Retinal pigment epithelial cell (primary cell): Measurements from ENCODE around the gene DEAF1.
"Not testable (repeated sequence)": the region's sequence is repeated elsewhere in the genome, so short reads cannot be mapped to it uniquely, and the experiment has no call there.

Experiments
- DNase-seq: peaks from one replicate; pipeline ENCODE4 v3.0.0-alpha.2; 2010; ENCODE audit warnings: low read depth
- H3K4me3 ChIP-seq: 2 replicates; pipeline ENCODE4 v1.5.1; 2011; ENCODE audit warnings: mild to moderate bottlenecking, low read length, control low read depth, moderate library complexity
- TF ChIP-seq, protein P1 (sequence below): conservative IDR thresholded peaks from 2 replicates; pipeline ENCODE4 v1.5.1; 2011; ENCODE audit warnings: low read depth, low read length, control low read depth, inconsistent platforms

DEAF1 gene, protein sequence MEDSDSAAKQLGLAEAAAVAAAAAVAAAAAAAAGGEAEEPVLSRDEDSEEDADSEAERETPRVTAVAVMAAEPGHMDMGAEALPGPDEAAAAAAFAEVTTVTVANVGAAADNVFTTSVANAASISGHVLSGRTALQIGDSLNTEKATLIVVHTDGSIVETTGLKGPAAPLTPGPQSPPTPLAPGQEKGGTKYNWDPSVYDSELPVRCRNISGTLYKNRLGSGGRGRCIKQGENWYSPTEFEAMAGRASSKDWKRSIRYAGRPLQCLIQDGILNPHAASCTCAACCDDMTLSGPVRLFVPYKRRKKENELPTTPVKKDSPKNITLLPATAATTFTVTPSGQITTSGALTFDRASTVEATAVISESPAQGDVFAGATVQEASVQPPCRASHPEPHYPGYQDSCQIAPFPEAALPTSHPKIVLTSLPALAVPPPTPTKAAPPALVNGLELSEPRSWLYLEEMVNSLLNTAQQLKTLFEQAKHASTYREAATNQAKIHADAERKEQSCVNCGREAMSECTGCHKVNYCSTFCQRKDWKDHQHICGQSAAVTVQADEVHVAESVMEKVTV

GRCh38 chr11:694563-695287 is at the start of gene DEAF1:
Gene DEAF1, minus strand, starts transcription at chr11:695222. Its CDS starts 175 bp downstream, at chr11:695047.
- TF ChIP-seq, protein P1, sequence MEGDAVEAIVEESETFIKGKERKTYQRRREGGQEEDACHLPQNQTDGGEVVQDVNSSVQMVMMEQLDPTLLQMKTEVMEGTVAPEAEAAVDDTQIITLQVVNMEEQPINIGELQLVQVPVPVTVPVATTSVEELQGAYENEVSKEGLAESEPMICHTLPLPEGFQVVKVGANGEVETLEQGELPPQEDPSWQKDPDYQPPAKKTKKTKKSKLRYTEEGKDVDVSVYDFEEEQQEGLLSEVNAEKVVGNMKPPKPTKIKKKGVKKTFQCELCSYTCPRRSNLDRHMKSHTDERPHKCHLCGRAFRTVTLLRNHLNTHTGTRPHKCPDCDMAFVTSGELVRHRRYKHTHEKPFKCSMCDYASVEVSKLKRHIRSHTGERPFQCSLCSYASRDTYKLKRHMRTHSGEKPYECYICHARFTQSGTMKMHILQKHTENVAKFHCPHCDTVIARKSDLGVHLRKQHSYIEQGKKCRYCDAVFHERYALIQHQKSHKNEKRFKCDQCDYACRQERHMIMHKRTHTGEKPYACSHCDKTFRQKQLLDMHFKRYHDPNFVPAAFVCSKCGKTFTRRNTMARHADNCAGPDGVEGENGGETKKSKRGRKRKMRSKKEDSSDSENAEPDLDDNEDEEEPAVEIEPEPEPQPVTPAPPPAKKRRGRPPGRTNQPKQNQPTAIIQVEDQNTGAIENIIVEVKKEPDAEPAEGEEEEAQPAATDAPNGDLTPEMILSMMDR, result no peak
- peak within 1 kb of the TSS; percentile 73 for H3K4me3 ChIP-seq
- DNase-seq, result peak; percentile 84

DNA sequence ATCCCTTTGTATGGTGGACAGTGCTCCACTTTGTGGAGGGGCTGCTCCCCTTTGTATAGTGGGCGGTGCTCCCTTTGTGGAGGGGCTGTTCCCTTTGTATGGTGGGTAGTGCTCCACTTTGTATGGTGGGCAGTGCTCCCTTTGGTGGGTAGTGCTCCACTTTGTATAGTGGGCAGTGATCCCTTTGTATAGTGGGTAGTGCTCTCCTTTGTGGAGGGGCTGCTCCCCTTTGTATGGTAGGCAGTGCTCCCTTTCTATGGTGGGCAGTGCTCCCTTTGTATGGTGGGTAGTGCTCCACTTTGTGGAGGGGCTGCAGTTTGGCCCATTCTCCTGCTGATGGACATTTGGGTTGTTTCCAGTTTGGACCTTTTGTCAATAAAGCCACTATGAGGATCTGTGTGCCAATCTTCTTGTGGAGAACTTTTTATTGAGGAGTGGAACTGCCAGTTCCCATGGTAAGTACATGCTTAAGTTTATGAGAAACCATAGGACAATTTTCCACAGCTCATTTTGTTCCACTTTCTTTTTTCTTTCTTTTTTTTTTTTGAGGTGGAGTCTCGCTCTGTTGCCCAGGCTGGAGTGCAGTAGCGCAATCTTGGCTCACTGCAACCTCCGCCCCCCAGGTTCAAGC is 47.7 kb upstream of the DEAF1 start:
- TF ChIP-seq, protein P1, result no peak
- H3K4me3 ChIP-seq, result no peak overlapping the region
- no peak for DNase-seq

GRCh38 chr11:742156-742546 is 47.1 kb upstream of the DEAF1 start:
- no peak overlapping the region for H3K4me3 ChIP-seq
- TF ChIP-seq, protein P1, result no peak
- no peak for DNase-seq

- not testable (repeated sequence) for DNase-seq, H3K4me3 ChIP-seq
Observed at GRCh38 chr11:737899-738298, 42.9 kb upstream of the DEAF1 start.

DNA sequence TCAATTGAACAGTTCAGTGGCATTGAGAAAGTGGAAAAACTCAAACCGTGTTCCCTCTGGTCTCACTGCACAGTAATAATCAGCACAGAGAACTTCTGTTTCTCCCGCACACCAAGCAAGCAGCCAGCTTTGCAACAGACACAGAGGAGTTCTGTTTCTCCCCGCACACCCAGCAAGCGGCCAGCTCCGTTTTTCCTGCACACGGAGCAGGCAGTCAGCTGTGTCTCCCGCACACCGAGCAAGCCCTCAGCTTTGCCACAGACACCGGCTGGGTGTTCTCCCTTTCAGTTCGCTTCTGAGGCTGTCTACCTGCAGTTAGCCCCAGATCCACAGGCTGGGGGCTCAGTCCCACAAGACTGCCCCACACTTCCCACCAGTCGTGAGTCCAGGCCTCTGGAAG is 42.3 kb upstream of the DEAF1 start:
- no peak for DNase-seq
- no peak overlapping the region for H3K4me3 ChIP-seq
- TF ChIP-seq, protein P1, result no peak

- not testable (repeated sequence) for H3K4me3 ChIP-seq, DNase-seq
Observed at GRCh38 chr11:734541-734940, 39.5 kb upstream of the DEAF1 start.

GRCh38 chr11:733072-733471 is 38.0 kb upstream of the DEAF1 start:
- DNase-seq, result no peak
- TF ChIP-seq, protein P1, result no peak
- H3K4me3 ChIP-seq, result no peak overlapping the region
